Retinal pigment epithelial cell (primary cell): Measurements from ENCODE around the gene CPAMD8.

Source experiments
- DNase-seq: peaks from one replicate; pipeline ENCODE4 v3.0.0-alpha.2; 2010; ENCODE audit warnings: low read depth
- H3K4me3 ChIP-seq: 2 replicates; pipeline ENCODE4 v1.5.1; 2011; ENCODE audit warnings: mild to moderate bottlenecking, low read length, control low read depth, moderate library complexity
- TF ChIP-seq, protein P1 (sequence below): conservative IDR thresholded peaks from 2 replicates; pipeline ENCODE4 v1.5.1; 2011; ENCODE audit warnings: low read depth, low read length, control low read depth, inconsistent platforms

CPAMD8 gene

DNA sequence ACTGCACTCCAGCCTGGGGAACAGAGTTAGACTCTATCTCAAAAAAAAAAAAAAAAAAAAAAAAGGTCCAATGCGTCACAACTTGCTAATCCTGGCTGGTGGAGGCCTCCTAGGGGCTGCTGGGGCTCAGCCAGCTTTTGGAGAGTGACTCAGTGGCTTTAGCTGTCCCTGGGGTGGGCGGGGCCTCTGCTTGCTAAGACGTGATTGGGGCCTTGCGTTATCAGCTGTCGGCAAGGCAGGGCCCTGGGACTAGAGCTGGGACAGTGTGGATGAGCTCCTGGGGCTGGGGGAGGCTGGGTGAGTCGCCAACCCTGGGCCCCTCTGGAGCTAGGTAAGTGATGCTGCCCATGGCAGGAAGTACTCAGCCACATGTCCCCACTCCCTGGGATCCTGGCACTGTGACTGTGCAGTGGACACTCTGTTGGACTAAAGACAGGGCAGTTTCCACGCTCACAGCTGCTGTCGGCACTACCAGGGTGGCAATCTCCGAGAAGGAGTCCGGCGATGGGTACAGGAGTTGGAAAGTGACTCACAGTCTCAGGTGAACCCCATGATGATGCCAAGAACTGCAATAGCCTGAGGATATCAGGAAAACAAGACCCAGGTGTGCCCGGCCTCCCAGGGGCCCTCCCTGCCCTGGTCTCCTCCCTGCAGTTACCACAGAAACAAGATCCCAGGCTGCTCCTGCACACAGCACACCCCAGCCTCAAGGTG lies 105.6 kb downstream of the CPAMD8 start:
- TF ChIP-seq, protein P1, sequence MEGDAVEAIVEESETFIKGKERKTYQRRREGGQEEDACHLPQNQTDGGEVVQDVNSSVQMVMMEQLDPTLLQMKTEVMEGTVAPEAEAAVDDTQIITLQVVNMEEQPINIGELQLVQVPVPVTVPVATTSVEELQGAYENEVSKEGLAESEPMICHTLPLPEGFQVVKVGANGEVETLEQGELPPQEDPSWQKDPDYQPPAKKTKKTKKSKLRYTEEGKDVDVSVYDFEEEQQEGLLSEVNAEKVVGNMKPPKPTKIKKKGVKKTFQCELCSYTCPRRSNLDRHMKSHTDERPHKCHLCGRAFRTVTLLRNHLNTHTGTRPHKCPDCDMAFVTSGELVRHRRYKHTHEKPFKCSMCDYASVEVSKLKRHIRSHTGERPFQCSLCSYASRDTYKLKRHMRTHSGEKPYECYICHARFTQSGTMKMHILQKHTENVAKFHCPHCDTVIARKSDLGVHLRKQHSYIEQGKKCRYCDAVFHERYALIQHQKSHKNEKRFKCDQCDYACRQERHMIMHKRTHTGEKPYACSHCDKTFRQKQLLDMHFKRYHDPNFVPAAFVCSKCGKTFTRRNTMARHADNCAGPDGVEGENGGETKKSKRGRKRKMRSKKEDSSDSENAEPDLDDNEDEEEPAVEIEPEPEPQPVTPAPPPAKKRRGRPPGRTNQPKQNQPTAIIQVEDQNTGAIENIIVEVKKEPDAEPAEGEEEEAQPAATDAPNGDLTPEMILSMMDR = no peak
- H3K4me3 ChIP-seq = no peak overlapping the region
- peak; percentile 47 for DNase-seq

DNA sequence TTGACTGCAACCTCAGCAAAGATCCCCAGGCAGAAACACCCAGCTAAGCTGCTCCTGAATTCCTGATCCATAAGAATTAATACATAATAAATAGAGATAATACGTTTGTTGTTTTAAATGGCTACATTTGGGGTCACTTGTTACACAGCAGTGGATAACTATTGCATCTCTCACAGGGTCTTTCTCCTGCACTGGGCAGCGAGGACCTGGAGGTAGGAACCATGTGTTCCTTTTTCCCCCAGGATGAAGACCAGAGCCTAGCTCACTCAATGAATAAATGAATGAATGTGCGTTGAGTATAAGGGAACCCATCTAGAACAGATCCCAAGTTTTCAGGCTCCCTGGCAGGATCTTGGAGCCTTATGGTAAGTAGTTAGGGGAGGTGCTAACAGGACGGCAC lies 107.1 kb downstream of the CPAMD8 start:
- no peak for DNase-seq
- H3K4me3 ChIP-seq = no peak overlapping the region
- TF ChIP-seq, protein P1 = no peak

DNA sequence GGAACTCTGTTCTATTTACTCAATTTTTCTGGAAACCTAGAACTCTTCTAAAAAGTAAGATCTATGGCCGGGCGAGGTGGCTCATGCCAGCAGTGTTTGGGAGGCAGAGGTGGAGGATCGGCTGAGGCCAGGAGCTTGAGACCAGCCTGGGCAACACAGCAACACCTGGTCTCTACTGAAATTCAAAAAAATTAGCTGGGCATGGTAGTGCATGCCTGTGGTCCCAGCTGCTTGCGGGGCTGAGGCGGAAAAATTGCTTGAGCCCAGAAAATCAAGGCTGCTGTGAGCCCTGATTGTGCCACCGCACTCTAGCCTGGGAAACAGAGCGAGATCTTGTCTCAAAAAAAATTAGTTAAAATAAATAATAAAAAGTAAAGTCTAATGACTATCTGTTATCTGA lies 109.2 kb downstream of the CPAMD8 start:
- no peak for DNase-seq
- TF ChIP-seq, protein P1 = no peak
- H3K4me3 ChIP-seq = no peak overlapping the region

DNA sequence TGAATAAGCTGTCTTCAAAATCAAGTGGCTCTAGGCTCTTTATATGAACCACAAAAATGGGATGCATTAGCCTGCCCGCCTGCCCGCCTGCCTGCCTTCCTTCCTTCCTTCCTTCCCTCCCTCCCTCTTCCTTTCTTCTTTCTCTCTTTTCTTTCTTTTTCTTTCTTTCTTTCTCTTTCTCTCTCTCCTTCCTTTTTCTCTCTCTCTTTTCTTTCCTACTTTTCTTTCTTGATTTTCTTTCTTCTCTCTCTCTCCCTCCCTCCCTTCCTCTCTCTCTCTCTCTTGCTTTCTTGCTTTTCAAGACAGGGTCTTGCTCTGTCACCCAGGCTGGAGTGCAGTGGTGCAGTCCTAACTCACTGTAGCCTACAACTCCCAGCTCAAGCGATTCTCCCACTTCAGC lies 110.9 kb downstream of the CPAMD8 start:
- TF ChIP-seq, protein P1 = no peak
- no peak overlapping the region for H3K4me3 ChIP-seq
- no peak for DNase-seq

DNA sequence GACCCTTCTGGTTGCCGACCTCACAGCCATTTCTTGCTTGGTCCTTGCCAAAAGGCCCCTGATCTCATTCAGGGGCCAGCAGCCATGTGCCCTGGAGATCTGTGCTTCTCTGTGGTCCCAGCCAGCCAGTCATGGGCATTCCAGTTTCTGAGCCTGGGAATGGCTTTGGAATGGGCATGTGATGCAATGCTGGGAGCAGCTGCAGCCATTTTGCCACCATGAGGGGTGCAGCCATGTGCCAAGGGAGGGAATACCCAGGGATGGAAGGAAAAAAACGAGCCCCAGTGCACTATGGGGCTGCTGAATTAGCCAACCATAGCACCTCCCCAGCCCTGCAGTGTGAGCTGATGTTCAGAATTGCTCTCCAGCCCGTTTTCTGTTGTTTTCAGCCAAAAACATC lies 111.5 kb downstream of the CPAMD8 start:
- DNase-seq = no peak
- no peak overlapping the region for H3K4me3 ChIP-seq
- TF ChIP-seq, protein P1 = no peak

DNA sequence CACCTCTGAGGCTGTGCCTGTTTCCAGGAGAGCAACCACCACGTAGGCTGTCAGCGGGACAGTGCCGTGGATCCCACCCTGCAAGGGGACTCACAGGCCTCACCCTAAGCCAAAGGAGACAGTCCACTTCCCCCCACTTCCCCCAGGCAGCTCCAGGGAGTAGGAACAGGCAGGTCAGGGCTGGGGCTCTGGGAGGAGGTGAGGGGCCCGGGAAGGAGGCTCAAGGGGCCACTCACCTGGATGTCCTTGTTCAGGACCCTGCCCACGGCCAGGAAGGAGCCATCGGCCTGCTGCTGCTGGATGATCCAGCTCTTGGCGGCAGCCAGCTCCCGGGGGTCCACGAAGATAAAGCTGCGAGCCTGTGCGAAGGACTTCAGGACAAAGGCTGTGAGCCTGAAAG lies 112.2 kb downstream of the CPAMD8 start:
- TF ChIP-seq, protein P1 = no peak
- no peak overlapping the region for H3K4me3 ChIP-seq
- no peak for DNase-seq

DNA sequence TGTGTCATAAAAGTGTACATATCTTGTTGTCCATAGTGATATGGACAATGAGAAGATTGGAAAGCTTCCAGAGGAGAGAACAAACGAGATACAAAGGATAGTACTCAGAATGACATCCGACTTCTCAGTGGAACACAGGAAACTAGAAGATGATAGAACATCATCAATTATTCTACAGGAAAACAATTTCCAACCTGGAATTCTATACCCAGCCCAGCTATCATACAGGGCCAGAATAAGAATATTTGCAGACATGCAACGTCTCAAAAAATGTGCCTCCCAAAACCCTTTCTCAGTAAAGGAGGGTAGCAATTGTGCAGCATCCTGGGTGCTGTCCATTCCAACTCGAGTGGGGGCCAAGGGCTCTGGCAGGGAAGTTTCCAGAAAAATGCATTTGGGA lies 113.8 kb downstream of the CPAMD8 start:
- no peak for DNase-seq
- H3K4me3 ChIP-seq = no peak overlapping the region
- TF ChIP-seq, protein P1 = no peak
